Central memory CD4-positive, alpha-beta T cell (primary cell): ENCODE results near the gene TOP3B.

Source experiments
- DNase-seq: peaks from one replicate; pipeline ENCODE4 v3.0.0; 2022

The TOP3B gene

DNA sequence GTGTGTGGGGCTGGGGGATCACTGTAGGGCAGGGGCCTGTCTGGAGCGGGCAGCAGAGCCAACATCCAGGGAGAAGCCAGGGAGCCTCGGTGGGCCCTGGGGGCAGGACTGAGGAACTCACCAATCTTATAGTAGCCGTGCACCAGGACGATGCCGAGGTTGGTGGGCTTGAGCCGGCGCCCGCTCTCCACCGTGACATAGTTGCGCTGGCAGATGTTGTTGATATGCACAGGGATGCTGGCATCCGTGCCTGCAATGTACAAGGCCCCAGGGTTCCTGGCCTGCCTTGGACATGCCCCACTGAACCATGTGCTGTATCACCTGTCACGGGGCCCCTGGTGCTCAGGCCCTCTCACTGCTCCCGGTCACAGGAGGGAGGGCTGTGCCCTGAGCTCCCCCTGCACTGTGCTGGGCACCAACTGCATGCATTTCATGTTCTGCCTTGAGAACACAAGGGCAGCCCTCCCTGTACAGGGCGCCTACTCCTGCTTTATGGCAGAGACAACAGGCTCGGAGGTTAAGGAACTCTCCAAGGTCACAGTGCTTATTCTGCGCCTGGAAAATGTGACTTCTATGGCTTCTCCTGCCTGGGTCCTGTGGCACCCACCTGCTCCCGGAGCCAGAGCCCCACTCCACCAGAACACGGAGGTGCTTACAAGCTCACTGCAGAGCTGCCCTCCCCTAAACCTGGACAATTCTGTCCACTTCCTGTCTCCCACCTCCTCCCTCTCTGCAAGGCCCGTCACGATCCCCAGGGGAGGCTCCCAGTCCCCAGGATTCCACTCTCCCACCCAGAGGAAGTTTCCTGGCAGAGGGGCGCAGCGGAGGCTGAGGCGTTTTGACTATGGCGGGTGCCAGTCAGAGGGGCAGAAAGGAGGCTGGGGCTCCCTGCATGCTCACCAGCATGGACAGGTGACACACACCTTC is 22.1 kb downstream of the TOP3B start:
- no peak for DNase-seq

DNA sequence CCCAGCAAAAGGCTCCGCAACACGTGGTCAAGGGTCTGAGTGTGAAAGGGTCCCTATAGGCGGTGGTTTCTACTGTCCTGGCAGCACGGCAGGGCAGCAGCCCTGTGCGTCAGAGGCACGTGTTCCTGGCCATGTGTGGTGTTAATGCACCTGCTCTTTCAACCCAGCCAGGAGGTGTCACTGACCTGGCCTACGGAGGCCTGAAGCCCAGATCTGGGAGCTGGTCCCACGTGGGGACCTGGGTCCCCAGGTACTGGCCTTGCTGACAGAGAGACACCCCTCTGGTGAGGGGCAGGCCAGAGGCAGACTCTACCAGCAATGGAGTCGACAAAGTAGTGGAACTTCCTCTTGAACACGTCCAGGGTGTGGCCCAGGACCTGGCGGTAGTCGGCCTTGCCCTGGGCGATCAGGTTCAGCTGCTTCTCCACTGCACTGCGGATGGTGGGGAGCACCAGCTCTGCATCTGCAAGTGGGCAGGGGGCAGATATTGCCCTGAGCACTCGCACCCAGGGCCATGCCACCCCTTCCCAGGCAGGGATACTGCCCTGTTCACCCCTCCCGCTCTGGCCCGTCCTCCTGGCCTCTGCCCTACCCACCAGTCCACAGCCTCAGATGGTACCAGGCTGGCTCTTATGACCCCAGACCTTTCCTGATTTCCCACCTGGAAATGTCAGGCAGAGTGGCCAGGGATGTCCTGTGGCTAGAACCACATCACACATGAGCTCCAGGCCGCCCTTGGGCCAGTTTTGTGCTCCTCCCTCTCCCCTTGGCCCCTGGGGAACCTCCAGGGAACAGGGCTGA is 23.1 kb downstream of the TOP3B start:
- DNase-seq: no peak

DNA sequence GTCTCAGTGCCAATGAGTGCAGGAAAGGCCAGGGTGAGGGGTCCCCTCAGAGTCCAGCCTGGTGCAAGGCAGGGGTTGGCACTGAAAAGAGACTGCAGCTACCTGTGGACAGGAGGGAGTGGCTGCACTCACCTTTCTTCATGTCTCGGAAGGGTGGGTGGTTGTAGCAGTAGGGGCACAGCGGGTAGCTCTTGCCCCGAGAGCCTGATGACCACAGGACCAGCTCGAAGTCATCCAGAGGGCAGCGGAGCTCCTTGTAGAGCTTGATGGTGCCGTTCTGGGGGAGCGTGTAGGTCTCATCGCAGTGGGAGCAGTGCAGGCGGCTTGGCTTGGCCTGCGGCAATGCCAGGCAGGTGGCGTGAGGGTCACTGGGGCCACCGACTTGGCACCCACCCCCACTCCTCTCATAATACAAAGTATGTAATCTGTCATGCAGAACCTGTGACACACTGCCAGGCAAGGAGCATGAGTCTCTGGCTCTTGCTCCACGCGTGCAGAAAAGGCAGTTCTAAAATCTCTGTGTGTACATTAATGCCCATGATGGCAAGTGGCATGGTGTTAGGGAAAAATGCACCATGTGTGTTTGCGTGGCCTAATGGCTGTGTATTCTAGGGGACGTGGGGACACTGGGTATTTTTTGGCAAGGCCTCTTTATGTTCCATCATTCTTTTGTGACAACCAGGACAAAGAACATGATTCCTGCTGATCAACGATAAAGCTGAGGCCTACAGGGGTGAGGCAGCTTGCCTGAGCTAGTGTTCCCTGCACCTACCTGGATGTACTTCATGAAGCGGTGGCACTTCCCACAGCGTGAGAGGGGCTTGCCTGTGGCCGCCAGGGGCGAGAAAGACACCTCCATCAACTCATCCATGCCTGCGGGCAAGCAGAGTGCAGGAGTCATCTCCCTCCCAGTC is 24.0 kb downstream of the TOP3B start:
- DNase-seq: no peak

DNA sequence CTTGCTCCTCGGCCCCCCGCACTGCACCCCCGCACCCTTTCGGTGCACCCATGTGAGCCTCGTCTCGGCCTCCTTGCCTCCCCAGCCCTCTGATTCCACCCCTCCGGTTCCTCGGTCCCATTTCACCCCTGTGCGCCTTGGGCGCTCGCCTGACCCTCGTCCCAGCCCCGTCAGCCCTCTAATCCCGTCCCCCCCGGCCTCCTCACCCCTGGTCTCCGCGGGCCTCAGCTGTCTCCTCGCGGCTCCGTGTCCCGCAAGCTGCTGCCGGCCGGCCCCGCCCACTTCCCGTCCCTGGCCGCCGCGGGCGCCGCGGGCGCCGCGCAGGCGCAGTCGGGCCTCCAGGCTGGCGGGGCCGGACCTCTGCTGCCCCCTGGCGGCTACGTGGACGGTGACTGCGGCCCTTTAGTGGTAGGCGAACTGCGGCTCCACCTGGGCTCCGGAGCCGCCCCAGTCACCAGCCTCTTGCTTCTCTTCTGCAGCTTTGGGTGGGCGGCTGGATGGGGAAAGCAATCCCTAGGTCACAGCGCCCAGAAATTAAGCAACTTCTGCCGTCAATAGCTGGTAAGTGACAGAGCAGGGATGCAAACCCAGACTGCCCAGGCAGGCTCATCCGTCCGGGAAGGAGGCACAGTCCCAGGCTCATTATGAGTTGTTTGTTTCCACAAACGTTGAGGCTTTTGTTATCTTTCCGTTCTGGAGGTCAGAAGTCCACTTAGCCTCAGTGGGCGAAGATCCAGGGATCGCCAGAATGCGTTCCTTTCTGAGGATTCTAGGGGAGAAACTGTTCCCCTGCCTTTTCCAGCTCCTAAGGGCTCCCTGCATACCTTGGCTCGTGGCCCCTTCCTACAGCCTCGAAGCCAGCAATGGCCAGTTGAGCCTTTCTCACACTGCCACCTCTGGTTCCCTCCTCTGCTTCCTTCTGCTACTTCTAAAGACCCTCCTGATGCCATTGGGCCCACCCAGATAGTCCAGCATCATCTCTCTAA is 29.7 kb downstream of the TOP3B start, which contains the start of gene PPM1F:
Gene PPM1F (minus strand): TSS at position 263 of the 986 bp plus-strand sequence. CDS start 6,800 bp downstream, outside the sequence.
- peak; percentile 89 for DNase-seq

DNA sequence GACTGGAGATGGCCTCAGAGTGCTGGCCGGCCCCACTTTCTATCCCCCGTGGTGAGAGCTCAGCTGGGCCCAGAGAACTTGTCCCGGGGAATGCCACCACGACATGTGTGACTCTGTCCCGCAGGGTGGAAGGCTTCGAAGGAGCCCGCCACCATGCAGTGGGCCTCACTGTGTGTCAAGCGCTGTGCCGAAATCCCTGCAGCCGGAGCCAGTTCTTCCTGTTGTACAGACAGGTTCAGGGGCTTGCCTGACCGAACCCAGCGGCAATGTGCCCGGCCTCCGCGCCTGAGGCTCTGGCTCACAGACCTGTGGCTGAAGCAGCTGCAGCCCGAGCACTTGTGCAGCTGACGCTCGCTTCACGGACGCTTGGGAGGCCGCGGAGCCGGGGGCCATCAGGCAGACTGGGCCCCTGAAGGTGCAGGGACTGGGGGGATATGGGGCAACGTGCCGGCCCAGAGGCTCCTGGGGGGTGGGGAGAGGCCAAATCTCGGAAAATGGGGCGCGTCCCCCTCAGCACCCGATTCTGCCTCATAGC is 30.6 kb downstream of the TOP3B start:
- no peak for DNase-seq

DNA sequence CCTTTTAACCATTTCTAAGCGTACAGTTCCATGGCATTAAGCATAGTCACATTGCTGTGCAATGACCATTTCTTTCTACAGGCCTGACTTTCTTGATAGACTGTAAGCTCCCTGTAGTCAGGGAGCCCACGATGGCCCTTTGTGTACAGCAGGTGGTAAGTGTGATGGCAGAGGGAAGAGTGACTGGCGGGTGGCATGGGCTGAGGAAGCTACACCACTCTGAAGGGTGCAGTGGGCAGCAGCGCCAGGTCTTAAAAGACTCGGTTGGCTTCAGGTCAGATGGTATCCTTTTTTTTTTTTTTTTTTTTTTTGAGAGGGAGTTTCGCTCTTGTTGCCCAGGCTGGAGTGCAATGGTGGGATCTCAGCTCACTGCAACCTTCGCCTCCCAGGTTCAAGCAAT is 31.5 kb downstream of the TOP3B start:
- DNase-seq: no peak

DNA sequence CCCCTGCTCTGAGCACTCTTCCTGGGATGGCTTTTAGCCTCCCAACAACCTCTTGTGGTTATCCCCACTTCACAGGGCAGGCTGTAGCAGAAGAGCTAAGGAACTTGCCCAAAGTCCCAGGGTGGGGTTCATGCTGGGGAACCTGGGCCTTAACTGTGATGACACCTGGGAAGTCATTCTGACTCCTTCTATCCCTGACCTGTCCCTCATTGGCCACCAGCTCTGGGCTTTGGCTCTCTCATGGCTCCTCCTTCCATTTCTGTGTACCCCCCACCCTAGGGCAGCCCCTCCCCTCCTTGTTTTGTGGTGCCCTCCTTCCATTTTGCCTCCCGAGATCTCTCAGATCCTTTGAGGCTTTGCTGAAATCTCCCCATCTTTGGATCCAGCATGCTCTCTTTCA is 32.6 kb downstream of the TOP3B start:
- no peak for DNase-seq

DNA sequence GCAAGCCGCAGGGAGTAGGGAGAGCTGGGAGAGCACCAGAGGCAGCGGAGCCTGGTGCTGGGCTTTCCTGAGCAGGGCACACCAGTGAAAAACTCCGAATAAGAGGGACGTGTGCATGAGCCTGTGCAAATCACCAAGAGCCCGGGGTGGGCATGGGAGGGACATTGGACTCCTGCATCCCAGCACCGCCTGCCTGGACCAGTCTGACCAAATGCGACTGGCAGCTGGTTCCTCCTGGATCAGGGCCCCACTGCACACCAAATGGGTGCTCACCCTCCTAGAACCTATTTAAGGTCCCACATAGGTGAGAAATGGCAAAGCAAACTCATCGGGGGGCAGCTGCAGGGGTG is 33.0 kb downstream of the TOP3B start:
- no peak for DNase-seq

DNA sequence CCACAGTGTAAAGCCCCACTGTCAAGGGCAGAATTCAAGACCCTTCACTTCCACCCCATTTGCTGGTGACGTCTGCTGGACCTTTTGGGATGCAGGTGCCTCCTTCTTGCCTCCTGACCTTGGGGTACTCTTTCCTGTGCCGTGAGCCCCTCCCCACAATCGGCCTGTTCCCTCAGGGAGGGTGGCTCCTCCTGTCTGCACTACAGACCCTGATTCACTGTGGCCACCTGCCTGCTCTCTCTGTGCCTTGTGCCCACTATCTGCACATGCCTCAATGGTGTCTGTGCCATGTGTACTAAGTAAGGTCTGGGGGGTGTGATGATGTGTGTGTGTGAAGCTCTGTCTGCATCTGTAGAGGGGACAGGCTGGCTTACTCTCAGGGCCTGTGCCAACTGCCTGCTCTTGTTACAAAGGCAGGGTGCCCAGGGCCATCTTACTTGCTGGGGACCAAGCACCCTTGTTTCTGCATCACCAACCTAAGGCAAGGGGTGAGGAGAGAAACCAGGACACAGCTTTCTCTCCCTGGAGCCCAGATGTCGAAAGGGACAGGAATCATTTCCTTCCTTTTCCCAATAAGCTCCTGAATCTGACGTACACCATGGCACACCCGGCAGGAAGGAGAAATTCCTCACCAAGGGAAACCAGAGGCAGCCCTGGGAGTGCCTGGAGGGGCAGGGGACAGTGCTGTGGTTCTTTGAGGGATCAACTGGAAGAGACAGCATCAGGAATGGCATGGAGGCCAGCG is 33.6 kb downstream of the TOP3B start:
- no peak for DNase-seq

DNA sequence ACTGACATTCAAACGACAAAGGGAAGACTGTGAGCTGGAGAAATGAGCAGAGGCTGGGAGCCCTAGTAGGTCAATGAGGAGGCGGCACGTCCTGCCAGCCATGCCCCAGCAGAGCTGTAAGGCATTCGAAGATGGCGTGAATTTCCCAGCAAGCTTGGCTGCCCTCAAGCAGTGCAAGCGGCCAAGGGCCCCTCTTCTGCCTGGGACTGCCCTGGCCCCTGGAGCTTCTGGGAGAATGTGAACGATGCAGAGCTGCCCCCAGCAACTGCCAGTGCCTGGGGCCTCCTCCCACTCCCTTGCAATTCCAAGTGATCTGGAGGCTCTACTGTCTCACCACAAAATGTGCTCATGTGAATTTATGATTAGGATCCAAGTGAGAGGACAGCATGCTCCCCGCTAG is 34.2 kb downstream of the TOP3B start:
- DNase-seq: no peak

DNA sequence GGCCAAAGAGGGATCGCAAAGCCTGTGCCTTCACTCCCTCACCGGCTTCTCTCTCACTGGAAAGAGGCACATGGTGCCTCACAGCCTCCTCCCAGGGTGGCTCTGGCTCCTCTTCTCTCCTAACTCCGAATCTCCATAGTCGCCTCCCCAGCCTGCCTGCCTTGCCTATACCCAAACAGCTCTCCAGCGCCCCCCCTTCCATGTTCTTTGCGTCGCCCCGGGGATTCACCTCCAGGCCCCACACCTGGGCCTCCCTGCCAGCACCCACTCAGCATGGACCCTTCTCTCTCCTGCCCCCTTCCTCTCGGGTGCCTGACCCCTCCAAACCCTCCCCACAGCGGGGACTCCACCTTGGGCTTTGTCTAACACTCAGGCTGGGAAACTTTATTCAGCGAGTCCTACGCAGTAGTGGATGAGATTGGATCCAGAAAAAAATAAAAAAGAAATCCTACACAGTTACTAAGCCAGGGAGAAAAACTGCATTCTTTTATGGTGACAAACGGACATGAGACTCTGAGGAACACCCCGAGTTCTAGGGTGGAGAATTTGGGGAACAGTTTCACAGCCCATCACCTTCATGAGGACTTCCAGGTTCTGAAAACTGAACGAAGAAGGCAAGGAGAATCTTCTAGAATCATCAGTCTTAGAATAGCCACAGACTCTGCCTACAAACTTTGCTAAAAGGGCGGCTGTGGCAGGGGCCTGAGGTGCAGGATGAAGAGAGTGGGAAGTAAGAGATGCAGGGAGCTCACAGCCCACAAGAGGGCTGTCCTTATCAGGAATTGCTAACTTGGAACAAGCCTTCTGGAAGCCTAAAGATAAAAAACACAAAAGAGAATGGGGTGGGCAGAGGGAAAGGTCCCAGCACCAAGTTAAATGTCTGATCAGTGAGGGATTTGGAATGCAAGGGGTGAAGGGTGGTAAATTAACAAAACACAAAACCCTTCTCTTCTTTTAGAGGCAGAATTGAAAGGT is 35.3 kb downstream of the TOP3B start:
- DNase-seq: no peak

DNA sequence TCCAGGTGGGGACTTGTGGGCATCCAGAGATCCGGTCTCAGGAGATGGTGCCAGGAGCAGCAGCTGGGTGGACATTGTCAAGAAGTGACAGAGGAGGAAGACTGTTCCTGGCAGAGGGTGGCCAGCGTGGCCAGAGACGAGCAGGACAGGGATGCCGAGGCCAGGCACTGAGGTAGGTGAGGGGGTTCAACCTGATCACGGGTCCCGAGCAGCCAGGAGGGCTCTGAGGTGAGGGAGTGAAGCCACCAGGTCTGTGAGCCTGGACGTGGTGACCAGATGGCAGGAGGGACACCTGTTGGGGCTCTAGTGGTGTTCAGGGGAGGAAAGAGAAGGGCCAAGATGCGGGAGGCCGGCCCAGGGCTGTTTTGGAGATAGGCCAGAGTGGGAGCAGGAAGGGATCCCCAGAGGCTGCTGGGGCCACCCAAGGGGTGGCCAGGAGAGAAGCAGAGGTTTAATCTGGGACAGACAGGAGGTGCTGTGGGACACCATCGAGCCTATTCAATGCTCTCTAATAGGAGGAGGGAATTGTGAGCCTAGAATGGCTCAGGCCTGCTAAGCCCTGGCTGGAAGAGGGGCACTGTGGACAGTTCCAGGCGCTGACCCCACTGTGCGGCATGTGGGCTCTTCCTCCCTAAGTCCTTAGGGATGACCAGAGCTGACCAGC is 36.2 kb downstream of the TOP3B start:
- no peak for DNase-seq

DNA sequence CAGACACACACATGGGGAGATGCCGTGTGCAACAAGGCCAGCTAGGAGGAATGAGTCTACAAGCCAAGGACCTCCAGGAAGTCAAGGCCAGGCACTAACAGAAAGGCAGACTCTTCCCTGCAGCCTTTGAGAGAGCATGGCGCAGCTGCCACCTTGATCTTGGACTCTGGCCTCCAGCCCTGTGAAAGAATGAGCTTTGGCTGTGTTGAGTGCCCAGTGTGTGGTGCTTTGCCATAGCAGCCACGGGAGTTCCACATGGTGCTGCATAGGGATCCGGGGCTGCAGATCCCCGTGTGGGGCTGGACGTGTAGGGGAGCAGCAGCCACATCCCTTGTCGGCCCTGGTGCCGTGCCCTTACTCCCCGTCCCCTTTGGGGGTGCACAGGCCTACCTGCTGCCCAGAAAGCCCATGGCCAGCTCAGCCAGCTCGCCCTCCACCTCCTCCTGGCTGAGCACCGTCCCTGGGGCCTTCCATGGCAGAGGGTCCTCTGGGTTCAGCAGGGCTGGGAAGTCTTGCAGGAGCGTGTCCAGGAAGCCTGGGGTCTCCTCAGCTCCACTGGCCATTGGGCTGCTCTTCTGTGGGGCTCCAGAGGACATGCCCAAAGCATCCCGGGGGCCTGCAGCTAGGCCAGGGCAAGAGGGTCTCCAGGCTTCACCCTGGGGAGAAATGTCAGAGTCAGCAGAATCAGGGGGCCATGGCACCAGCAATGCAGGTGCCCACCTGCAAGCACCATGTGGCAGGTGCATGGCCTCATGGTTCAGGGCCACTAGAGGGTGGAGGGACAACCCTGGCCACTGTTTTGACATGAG is 36.9 kb downstream of the TOP3B start:
- no peak for DNase-seq

DNA sequence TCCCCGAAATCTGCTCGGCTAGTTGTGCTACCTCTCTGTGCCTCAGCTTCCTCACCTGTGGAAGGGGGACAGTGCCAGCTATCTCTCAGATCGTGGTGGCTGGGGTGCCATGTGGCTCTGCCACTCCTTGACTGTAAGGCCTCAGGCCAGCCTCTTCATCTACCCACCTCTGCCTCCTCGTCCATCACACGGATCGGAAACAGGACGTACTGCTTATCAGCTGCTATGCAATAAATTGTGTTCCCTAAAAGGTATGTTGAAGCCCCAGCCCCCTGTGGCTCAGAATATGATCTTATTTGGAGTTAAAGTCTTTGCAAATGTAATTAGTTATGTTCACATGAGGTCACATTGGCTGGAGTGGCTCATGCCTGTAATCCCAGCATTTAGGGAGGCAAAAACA is 37.7 kb downstream of the TOP3B start:
- DNase-seq: no peak

DNA sequence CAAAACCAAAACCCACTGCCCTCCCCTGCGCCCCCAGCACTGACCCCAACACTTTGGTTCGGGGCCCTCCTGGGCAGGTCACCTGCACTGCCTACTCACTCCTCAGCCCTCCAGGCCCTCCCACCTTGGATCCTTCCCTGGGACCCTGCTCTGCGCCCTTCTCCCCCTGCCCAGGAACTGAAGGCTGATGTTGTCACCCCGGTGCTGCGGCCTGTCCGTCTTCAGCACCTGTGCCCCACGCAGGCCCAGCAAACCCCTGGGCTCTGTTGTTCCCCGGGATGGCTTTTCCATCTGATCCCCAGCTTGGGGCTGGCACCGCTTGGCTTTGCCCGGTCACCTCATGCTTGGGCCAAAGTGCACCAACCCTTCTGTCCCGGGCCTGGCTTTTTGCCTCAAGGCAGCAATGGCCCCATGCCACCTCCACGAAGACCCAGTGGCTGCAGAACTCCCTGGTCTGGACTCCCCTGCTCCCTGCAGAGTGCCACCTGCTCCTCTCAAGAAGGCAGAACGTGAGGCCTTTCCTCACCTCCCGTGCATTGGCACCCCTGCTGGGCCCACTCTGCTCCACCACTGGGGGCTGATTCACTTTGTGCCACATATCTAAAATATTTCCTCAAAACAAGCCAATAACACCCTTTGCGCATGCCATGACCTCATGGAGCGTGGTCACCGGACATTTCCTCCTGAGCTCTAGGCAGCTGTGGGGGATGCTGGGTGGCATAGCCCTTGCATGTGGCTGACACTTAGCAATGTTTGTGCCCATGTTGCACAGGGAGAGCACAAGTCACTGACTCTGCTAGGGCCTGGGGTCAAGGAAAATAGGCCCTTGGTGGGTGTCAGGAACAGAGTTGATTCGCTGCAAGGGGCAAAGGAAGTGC is 38.8 kb downstream of the TOP3B start:
- no peak for DNase-seq
